Pancreas (tissue), 10 donors: ENCODE measurements around the gene ZNF362. TPM values are rescaled to one million over a fixed set of nuclear protein-coding genes. Genes with fewer than 3 reads are reported as not detected.

Experiments
- ATAC-seq, 4 donors: fragments of 200-7000 bp; cut with Tn5 transposase; one replicate each; pipeline versions ENCODE4 v1.8.0 to v1.9.1; 2020; ENCODE audit warnings: mild to moderate bottlenecking in 4 of 4, moderate library complexity in 4 of 4
- DNase-seq, 6 donors: peaks; one replicate each; pipeline ENCODE4 v3.0.0-alpha.2; 2020
- FAIRE-seq: peaks from 2 replicates; lab custom pipeline; 2012; peaks lifted over from hg19 to GRCh38; lab: Jason Lieb, UNC
- H3K27ac ChIP-seq, 4 donors: fragments of 200-600 bp; sonication (generic); 1 replicate in 3 of 4; 2 replicates in 1 of 4; pipeline versions ENCODE4 v1.5.0 to v1.8.0; 2020
- H3K27me3 ChIP-seq, 4 donors: fragments of 200-600 bp; one replicate each; pipeline ENCODE4 v1.8.0; 2021
- H3K36me3 ChIP-seq, 3 donors: fragments of 200-600 bp; sonication (generic) in 1 of 3; one replicate each; pipeline versions ENCODE4 v1.5.0 to v1.8.0; 2020 to 2021
- H3K4me1 ChIP-seq, 3 donors: fragments of 200-600 bp; one replicate each; pipeline ENCODE4 v1.8.0; 2021
- H3K4me3 ChIP-seq, 4 donors: fragments of 200-600 bp; sonication (generic) in 2 of 4; one replicate each; pipeline versions ENCODE4 v1.5.0 to v1.8.0; 2020 to 2021
- H3K9me3 ChIP-seq, 4 donors: fragments of 200-600 bp; one replicate each; pipeline ENCODE4 v1.8.0; 2021
- CTCF ChIP-seq, 4 donors: fragments of 200-600 bp; sonication (generic) in 3 of 4; IDR thresholded peaks; one replicate each; pipeline versions ENCODE4 v1.5.0 to v1.8.0; 2021; ENCODE audit warnings: antibody characterized with exemption in 4 of 4
- WGBS, 2 donors: extraction: QIAGEN DNeasy Blood & Tissue Kit; methylation state at CpG; one replicate each; pipeline ENCODE4 v1.1.7; 2013; 5-methylcytosine and 5-hydroxymethylcytosine counted together
- intact Hi-C, 3 donors: fragments of 100-400 bp; cut with DNase I; formaldehyde crosslinking; loops; one replicate each; pipeline versions ENCODE4 v1.11.1 to v1.14.2; 2022
- polyA plus RNA-seq, 2 donors: library from polyadenylated mRNA; stranded (reverse); fragments of 200-250 nt; gene quantifications; one replicate each; pipeline ENCODE4 v1.2.3, GENCODE V29; 2013
- total RNA-seq, 6 donors: library from RNA; stranded (reverse); fragmentation: NEBNext Ultra II Directional in 4 of 6; extraction: Animal tissue kit (Norgen Biotek cat#: 25700) in 4 of 6; gene quantifications; one replicate each; pipeline versions ENCODE4 v1.2.1 to v1.2.4, GENCODE V29; 2021 to 2023
- donor health status: healthy with polysubstance abuse.
- donor health status: DM: no; HTN: no; CAD: no; lungs with moderate emphysema.
- donor health status: DM: no; HTN: no; CAD: no.
- donor health status: control.
- donor health status: control.
- donor health status: Bipolar disorder and iron deficiency.
- donor health status: DM: yes; HTN: yes; CAD: no.
- donor health status: DM: no; HTN: no; CAD: no.
- donor health status: DM: no; HTN: no; CAD: no.
- donor health status: DM: yes; HTN: yes; CAD: no.

The ZNF362 gene
- total and polyA plus RNA-seq, 8 donors: 11.8 to 19.7 (median 13.9) TPM

- ATAC-seq (no peak), FAIRE-seq (no peak), DNase-seq (peak in 1 of 6 donors; percentile 14)
- Histone ChIP-seq H3K36me3 (peaks cover 0 to 15% (median 5%) of the 10 kb centered on the region in 3 donors), H3K9me3 (no peaks in the 10 kb centered on the region), H3K4me3 (no peak overlapping the region), H3K27ac (no peak overlapping the region), H3K4me1 (no peaks in the 10 kb centered on the region), H3K27me3 (no peaks in the 10 kb centered on the region)
- intact Hi-C loops: no loop called here
- WGBS, 2 donors: 89 to 100% methylated on average over 1 of the region's 1 CpG
- no peak for TF ChIP-seq CTCF (IDR thresholded peaks at IDR 0.05)
These were observed 18.2 kb downstream of the ZNF362 start for GRCh38 chr1:33274446-33274845.

- intact Hi-C loops: no loop called here
- no peaks in the 10 kb centered on the region for H3K9me3 ChIP-seq
- peaks cover 0 to 22% (median 5%) of the 10 kb centered on the region in 3 donors for H3K36me3 ChIP-seq
- H3K4me1 ChIP-seq: no peaks in the 10 kb centered on the region
- WGBS, 2 donors: 80 to 87% methylated on average over 6 of the region's 6 CpGs
- H3K4me3 ChIP-seq: no peak overlapping the region
- ATAC-seq (no peak), DNase-seq (peak in 1 of 6 donors; percentile 21), FAIRE-seq (no peak)
- H3K27ac ChIP-seq: no peak overlapping the region
- H3K27me3 ChIP-seq: no peaks in the 10 kb centered on the region
- no peak for TF ChIP-seq CTCF (IDR thresholded peaks at IDR 0.05)
These were observed 18.9 kb downstream of the ZNF362 start for GRCh38 chr1:33275195-33275594.

GRCh38 chr1:33275706-33276572, 19.6 kb downstream of the ZNF362 start:
- intact Hi-C loops: no loop called here
- no peak for FAIRE-seq
- Histone ChIP-seq H3K27me3 (no peaks in the 10 kb centered on the region), H3K4me1 (no peaks in the 10 kb centered on the region), H3K4me3 (no peak overlapping the region), H3K9me3 (no peaks in the 10 kb centered on the region), H3K36me3 (peaks cover 0 to 25% (median 5%) of the 10 kb centered on the region in 3 donors), H3K27ac (no peak overlapping the region)
- ATAC-seq: no peak
- WGBS, 2 donors: 95 to 96% methylated on average over 36 to 45 of the region's 45 CpGs
- TF ChIP-seq CTCF (IDR thresholded peaks at IDR 0.05): no peak
- DNase-seq: peak in 1 of 6 donors; percentile 49

- Histone ChIP-seq H3K27me3 (no peaks in the 10 kb centered on the region), H3K9me3 (no peaks in the 10 kb centered on the region), H3K36me3 (peaks cover 0 to 31% (median 7%) of the 10 kb centered on the region in 3 donors), H3K27ac (no peak overlapping the region), H3K4me3 (no peak overlapping the region), H3K4me1 (no peaks in the 10 kb centered on the region)
- FAIRE-seq (no peak), DNase-seq (peak in 1 of 6 donors; percentile 38), ATAC-seq (no peak)
- intact Hi-C loops: no loop called here
- no peak for TF ChIP-seq CTCF (IDR thresholded peaks at IDR 0.05)
- 88 to 89% methylated on average over 30 of the region's 30 CpGs for WGBS, 2 donors
These were observed 20.4 kb downstream of the ZNF362 start for GRCh38 chr1:33276573-33277298.
